ENCODE data around the gene TSC22D2.

GRCh38 chr3:150372722-150373121, 35.4 kb upstream of the TSC22D2 start:
- TF ChIP-seq, protein P1, sequence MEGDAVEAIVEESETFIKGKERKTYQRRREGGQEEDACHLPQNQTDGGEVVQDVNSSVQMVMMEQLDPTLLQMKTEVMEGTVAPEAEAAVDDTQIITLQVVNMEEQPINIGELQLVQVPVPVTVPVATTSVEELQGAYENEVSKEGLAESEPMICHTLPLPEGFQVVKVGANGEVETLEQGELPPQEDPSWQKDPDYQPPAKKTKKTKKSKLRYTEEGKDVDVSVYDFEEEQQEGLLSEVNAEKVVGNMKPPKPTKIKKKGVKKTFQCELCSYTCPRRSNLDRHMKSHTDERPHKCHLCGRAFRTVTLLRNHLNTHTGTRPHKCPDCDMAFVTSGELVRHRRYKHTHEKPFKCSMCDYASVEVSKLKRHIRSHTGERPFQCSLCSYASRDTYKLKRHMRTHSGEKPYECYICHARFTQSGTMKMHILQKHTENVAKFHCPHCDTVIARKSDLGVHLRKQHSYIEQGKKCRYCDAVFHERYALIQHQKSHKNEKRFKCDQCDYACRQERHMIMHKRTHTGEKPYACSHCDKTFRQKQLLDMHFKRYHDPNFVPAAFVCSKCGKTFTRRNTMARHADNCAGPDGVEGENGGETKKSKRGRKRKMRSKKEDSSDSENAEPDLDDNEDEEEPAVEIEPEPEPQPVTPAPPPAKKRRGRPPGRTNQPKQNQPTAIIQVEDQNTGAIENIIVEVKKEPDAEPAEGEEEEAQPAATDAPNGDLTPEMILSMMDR (IDR thresholded peaks at IDR 0.05): no peak
- no peak for TF ChIP-seq ZFX (IDR thresholded peaks at IDR 0.05; ENCODE audit: borderline replicate concordance)
